ENCODE data around the gene NHLH2. TPM values are rescaled to one million over a fixed set of nuclear protein-coding genes. Genes with fewer than 3 reads are reported as not detected.

NHLH2 gene
- total RNA-seq, 1 experiment from 2014 or later = 1.2 TPM

- no peak for TF ChIP-seq CTCF (conservative IDR thresholded peaks at IDR 0.05)
- Histone ChIP-seq H4K20me1 (ENCODE audit: control insufficient read depth, insufficient read depth, insufficient read length) (no peaks in the 10 kb centered on the region), H3K4me2 (ENCODE audit: insufficient read depth, insufficient read length, low read length) (no peak overlapping the region), H2BK20ac (ENCODE audit: low read depth, low read length, poor library complexity, severe bottlenecking) (no peak overlapping the region), H3K27ac (ENCODE audit: insufficient read length, low read depth, low read length) (no peak overlapping the region), H2BK120ac (ENCODE audit: low read depth, low read length, poor library complexity, severe bottlenecking) (no peak overlapping the region), H4K5ac (ENCODE audit: insufficient read length, low read depth, low read length) (no peak overlapping the region), H3K79me1 (ENCODE audit: insufficient read depth, low read depth, low read length, poor library complexity, severe bottlenecking) (no peaks in the 10 kb centered on the region), H3K23me2 (ENCODE audit: insufficient read length, low read depth, low read length, poor library complexity, severe bottlenecking) (no peaks in the 10 kb centered on the region), H2BK5ac (ENCODE audit: insufficient read length, low read length) (no peak overlapping the region), H3T11ph (ENCODE audit: low read length) (no peak overlapping the region), H3K9ac (ENCODE audit: extremely low read depth, insufficient read length, low read length) (no peak overlapping the region), H3K27me3 (ENCODE audit: insufficient read depth, low read length) (no peaks in the 10 kb centered on the region), H4K8ac (replicated peaks; ENCODE audit: insufficient read length, low read depth, low read length) (no peak overlapping the region), H2AK5ac (ENCODE audit: insufficient read length, low read length) (no peak overlapping the region), H3K79me2 (ENCODE audit: insufficient read depth, low read length) (no peaks in the 10 kb centered on the region), H3K18ac (ENCODE audit: insufficient read length, low read depth, low read length) (no peak overlapping the region), H2BK12ac (ENCODE audit: insufficient read length, low read depth, low read length) (no peak overlapping the region), H4K91ac (ENCODE audit: insufficient read length, low read depth, low read length) (no peak overlapping the region), H2BK15ac (ENCODE audit: low read depth, low read length) (no peak overlapping the region), H3K14ac (ENCODE audit: insufficient read depth, low read length) (no peak overlapping the region), H3K4ac (ENCODE audit: low read depth, low read length) (no peak overlapping the region), H3K9me3 (ENCODE audit: control insufficient read depth, low read depth, low read length) (no peaks in the 10 kb centered on the region), H3K4me1 (ENCODE audit: insufficient read depth, low read length) (no peaks in the 10 kb centered on the region), H3K56ac (ENCODE audit: insufficient read length, low read depth, low read length) (no peak overlapping the region), H3K23ac (ENCODE audit: insufficient read length, low read depth, low read length) (no peak overlapping the region), H2AFZ (ENCODE audit: low read length) (no peak overlapping the region)
- Mint-ChIP-seq H3K4me3 (no peak overlapping the region), H3K27me3 (ENCODE audit: low read depth) (no peaks in the 10 kb centered on the region; the same call in 1 of the 2 replicates), H3K36me3 (ENCODE audit: insufficient read depth in 1 of 3, low read depth in 3 of 3) (no peaks in the 10 kb centered on the region), H3K9me3 (no peaks in the 10 kb centered on the region; a peak in 1 of 5 replicates), H3K4me1 (no peaks in the 10 kb centered on the region), H3K27ac (no peak overlapping the region)
- no CpG with 5 or more reads among the region's 4 CpGs for WGBS (ENCODE audit: extremely low coverage, insufficient read length, low lambda C conversion rate)
- DNase-seq = no peak
Observed at GRCh38 chr1:115814685-115815398, 26.1 kb downstream of the NHLH2 start.
